GM23248 (cell line): ENCODE measurements around the gene LRIG1.

Experiments used
- EZH2 ChIP-seq: fragments of 200-600 bp; sonication (generic); IDR thresholded peaks from 2 replicates; pipeline ENCODE4 v1.6.1; 2018; ENCODE audit warnings: antibody characterized with exemption, mild to moderate bottlenecking; ENCODE audit not compliant: insufficient read depth, poor library complexity, severe bottlenecking
- EZH2phosphoT487 ChIP-seq: fragments of 200-600 bp; sonication (generic); IDR thresholded peaks from 2 replicates; pipeline ENCODE4 v1.6.1; 2018; ENCODE audit warnings: antibody characterized with exemption, moderate library complexity, mild to moderate bottlenecking, low read depth; ENCODE audit not compliant: insufficient read depth

DNA sequence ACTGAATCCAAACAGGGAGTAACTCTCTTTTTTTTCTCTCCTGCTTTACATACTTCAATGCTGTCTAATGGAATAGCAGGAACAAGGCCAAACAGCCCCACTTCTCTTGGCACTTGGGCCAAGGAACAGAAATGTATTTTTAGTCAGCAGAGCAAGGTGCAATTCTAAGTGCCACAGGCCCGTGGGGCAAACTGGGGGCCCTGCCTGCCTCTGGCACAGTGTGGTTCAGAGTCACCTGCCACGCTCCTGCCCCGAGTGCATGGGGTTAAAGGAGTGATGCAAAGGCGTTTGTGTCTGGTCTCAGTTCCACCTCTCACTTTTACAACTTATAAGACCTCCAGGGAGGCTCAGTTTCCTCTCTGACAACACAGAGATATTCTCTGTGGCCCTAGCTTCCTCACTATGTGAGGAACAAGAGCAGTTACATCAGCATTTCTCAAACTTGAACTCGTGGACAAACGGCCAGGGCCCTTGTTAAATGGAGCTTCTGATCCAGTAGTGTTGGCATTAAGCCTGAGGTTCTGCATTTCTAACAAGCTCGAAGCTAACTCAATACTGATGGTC, 51.3 kb downstream of the LRIG1 start:
- TF ChIP-seq EZH2phosphoT487 (no peak), EZH2 (no peak)
